Neutrophil (primary cell): ENCODE results near the gene MALRD1.

Experiments used
- H3K27ac ChIP-seq: fragments of 200-600 bp; sonication (generic); 2 replicates; pipeline ENCODE4 v1.5.1; 2016; ENCODE audit warnings: mild to moderate bottlenecking, moderate library complexity
- H3K27me3 ChIP-seq: fragments of 200-600 bp; sonication (generic); 2 replicates; pipeline ENCODE4 v1.6.0; 2016; ENCODE audit warnings: mild to moderate bottlenecking
- H3K36me3 ChIP-seq: fragments of 200-600 bp; sonication (generic); 2 replicates; pipeline ENCODE4 v1.5.1; 2017
- H3K4me1 ChIP-seq, 2 experiments: fragments of 200-600 bp in 1 of 2; sonication (generic) in 1 of 2; 1 replicate in 1 of 2; 2 replicates in 1 of 2; pipeline versions ENCODE4 v1.5.1 to v1.6.1; 2013 to 2016; ENCODE audit warnings: low read depth in 1 of 2, low read length in 1 of 2, mild to moderate bottlenecking in 1 of 2, moderate library complexity in 1 of 2; ENCODE audit not compliant: control insufficient read depth in 1 of 2, insufficient read depth in 1 of 2
- H3K4me3 ChIP-seq, 2 experiments: fragments of 200-600 bp in 1 of 2; sonication (generic) in 1 of 2; 1 replicate in 1 of 2; 2 replicates in 1 of 2; pipeline ENCODE4 v1.5.1; 2013 to 2016; ENCODE audit warnings: low read depth in 1 of 2, low read length in 1 of 2, mild to moderate bottlenecking in 1 of 2, moderate library complexity in 1 of 2
- H3K9me3 ChIP-seq: fragments of 200-600 bp; sonication (generic); 2 replicates; pipeline ENCODE4 v1.5.1; 2016
- TF ChIP-seq, protein P1 (sequence below): fragments of 200-600 bp; sonication (generic); IDR thresholded peaks from 2 replicates; pipeline ENCODE4 v1.5.1; 2016; ENCODE audit warnings: antibody characterized with exemption

The MALRD1 gene

DNA sequence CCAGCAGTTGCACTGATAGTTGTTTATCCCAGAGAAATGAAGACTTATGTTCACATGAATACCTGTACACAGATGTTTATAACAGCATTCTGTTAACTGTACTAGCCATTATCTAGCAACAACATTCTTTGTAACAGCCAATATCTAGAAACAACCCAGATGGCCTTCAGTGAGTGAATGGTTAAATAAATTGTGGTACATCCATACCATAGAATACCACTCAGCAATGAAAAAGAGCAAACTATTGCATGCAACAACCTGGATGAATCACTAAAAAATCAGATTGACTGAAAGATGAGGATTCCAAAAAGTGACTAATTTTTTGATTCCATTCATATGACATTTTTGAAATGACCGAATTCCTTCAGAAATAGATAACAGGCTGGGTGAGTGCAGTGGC lies 360.3 kb downstream of the MALRD1 start:
- TF ChIP-seq, protein P1, sequence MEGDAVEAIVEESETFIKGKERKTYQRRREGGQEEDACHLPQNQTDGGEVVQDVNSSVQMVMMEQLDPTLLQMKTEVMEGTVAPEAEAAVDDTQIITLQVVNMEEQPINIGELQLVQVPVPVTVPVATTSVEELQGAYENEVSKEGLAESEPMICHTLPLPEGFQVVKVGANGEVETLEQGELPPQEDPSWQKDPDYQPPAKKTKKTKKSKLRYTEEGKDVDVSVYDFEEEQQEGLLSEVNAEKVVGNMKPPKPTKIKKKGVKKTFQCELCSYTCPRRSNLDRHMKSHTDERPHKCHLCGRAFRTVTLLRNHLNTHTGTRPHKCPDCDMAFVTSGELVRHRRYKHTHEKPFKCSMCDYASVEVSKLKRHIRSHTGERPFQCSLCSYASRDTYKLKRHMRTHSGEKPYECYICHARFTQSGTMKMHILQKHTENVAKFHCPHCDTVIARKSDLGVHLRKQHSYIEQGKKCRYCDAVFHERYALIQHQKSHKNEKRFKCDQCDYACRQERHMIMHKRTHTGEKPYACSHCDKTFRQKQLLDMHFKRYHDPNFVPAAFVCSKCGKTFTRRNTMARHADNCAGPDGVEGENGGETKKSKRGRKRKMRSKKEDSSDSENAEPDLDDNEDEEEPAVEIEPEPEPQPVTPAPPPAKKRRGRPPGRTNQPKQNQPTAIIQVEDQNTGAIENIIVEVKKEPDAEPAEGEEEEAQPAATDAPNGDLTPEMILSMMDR: no peak
- no peak overlapping the region for H3K27ac ChIP-seq
- H3K4me1 ChIP-seq: no peaks in the 10 kb centered on the region
- no peaks in the 10 kb centered on the region for H3K36me3 ChIP-seq
- no peaks in the 10 kb centered on the region for H3K9me3 ChIP-seq
- H3K27me3 ChIP-seq: no peaks in the 10 kb centered on the region
- no peak overlapping the region for H3K4me3 ChIP-seq

DNA sequence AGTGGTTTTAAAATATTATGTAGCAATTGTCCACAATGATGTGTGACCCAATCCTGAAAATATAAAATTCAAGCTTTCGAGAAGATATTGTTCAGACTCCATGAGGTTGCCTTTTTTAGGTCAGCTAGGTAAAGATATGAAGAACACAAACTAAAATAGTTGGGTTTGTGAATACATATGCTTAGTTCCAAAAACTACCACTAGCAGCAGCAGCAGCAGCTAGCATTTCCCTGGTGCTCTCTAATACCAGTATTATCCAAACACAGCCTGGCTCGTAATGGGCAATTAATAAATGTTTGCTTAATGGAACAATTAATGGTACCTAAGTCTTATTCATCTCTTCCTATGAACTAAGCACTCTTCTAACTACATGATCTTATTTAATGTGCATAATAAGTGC lies 362.5 kb downstream of the MALRD1 start:
- TF ChIP-seq, protein P1: no peak
- Histone ChIP-seq H3K27ac (no peak overlapping the region), H3K27me3 (no peaks in the 10 kb centered on the region), H3K4me3 (no peak overlapping the region), H3K4me1 (no peaks in the 10 kb centered on the region), H3K9me3 (no peaks in the 10 kb centered on the region), H3K36me3 (no peaks in the 10 kb centered on the region)

DNA sequence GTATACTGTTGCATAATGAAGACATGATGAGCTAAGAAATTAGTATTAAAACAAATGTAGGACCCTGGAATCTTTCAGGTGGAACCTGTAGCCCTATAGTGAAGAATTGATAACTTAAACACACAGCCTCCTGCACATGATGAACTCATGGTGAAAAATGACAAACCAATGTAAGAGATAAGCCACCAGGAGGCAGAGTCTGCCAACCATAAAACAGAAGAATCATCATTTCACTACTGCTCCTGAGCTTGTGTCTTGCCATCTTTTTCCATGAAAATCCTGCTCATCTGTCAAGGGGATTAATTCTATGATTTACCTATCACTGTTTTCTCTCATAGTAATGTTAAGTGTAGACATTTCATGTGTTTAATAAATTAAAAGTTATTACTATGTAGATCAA lies 363.9 kb downstream of the MALRD1 start:
- Histone ChIP-seq H3K36me3 (no peaks in the 10 kb centered on the region), H3K4me3 (no peak overlapping the region), H3K9me3 (no peaks in the 10 kb centered on the region), H3K4me1 (no peaks in the 10 kb centered on the region), H3K27me3 (no peaks in the 10 kb centered on the region), H3K27ac (no peak overlapping the region)
- TF ChIP-seq, protein P1: no peak

DNA sequence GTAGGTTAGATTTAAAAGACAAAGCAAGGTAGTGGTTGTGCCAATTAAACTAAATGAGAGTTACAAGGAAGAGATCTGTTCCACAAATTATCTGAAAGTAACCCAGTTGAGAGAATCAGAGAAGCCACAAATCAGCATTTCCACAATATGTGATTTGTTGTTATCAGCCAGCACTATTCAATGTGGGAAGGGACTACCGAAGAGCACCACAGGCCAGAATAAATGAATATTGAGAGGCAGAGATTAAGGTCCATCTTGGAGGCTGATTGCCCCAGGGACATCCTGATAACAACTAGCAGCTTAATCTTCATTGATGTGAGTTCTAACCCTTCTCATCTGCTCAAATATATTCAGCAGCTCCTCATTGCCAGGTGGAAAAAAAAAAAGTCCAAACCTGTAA lies 367.6 kb downstream of the MALRD1 start:
- Histone ChIP-seq H3K27ac (no peak overlapping the region), H3K9me3 (no peaks in the 10 kb centered on the region), H3K36me3 (no peaks in the 10 kb centered on the region), H3K27me3 (no peaks in the 10 kb centered on the region), H3K4me1 (no peaks in the 10 kb centered on the region), H3K4me3 (no peak overlapping the region)
- TF ChIP-seq, protein P1: no peak

DNA sequence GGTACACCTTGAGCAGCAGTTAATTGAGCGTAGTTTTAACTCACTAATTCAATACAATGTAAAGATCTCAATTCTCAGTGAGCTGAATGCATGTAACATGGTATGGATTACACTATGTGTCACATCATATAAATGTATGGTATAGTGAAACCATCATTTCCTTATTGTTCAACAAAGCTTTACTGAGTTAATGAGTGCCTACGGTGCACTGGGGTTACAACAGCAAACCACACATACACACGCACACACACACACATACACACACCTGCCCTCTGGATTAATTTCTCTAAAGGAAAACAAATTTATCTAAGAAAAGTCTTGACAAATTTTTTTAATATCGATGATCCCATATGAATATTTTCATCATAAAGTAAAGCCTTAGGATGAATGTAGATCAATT lies 369.1 kb downstream of the MALRD1 start:
- no peaks in the 10 kb centered on the region for H3K9me3 ChIP-seq
- H3K4me3 ChIP-seq: no peak overlapping the region

More for the DNA sequence above, 369.1 kb downstream of the MALRD1 start:
- H3K36me3 ChIP-seq: no peaks in the 10 kb centered on the region
- H3K4me1 ChIP-seq: no peaks in the 10 kb centered on the region
- no peak overlapping the region for H3K27ac ChIP-seq
- no peaks in the 10 kb centered on the region for H3K27me3 ChIP-seq
- TF ChIP-seq, protein P1: no peak
